ENCODE data around the gene PTPRN.
A peak's percentile ranks its signal among the peaks of the same experiment; 100 is the strongest.
"Not testable (repeated sequence)": the region's sequence is repeated elsewhere in the genome, so short reads cannot be mapped to it uniquely, and the experiment has no call there.

Gene PTPRN

GRCh38 chr2:219309278-219309677 lies at the start of gene PTPRN:
Gene PTPRN (minus strand): TSS chr2:219309401. CDS start chr2:219309332, 69 bp downstream.
- peak; percentile 56 to 60 for DNase-seq (ENCODE audit: low read depth in 2 of 2)

GRCh38 chr2:219358170-219359075 lies 49.2 kb upstream of the PTPRN start:
- DNase-seq (ENCODE audit: low read depth in 2 of 2), result no peak

- DNase-seq (ENCODE audit: low read depth in 2 of 2), result no peak
Observed at GRCh38 chr2:219356834-219357233, 47.6 kb upstream of the PTPRN start.

GRCh38 chr2:219354582-219354981 lies 45.4 kb upstream of the PTPRN start:
- no peak for DNase-seq (ENCODE audit: low read depth in 2 of 2)

GRCh38 chr2:219353129-219353528 lies 43.9 kb upstream of the PTPRN start:
- no peak for DNase-seq (ENCODE audit: low read depth in 2 of 2)

- peak; percentile 34 to 35 for DNase-seq (ENCODE audit: low read depth in 2 of 2)
Observed at GRCh38 chr2:219352448-219353023, 43.3 kb upstream of the PTPRN start.

GRCh38 chr2:219350710-219351221 lies 41.6 kb upstream of the PTPRN start:
- peak; percentile 85 for DNase-seq (ENCODE audit: low read depth in 2 of 2)

GRCh38 chr2:219350215-219350614 lies 41.0 kb upstream of the PTPRN start:
- no peak for DNase-seq (ENCODE audit: low read depth in 2 of 2)

GRCh38 chr2:219344751-219345430 lies 35.7 kb upstream of the PTPRN start:
- DNase-seq (ENCODE audit: low read depth in 2 of 2), result no peak

- DNase-seq (ENCODE audit: low read depth in 2 of 2), result no peak
Observed at GRCh38 chr2:219335373-219335786, 26.2 kb upstream of the PTPRN start.

GRCh38 chr2:219334076-219334475 lies 24.9 kb upstream of the PTPRN start:
- DNase-seq (ENCODE audit: low read depth in 2 of 2), result no peak

GRCh38 chr2:219332542-219332941 lies 23.3 kb upstream of the PTPRN start, which contains the start of gene RESP18:
Gene RESP18 (minus strand): TSS chr2:219332744.
- DNase-seq (ENCODE audit: low read depth in 2 of 2), result no peak

GRCh38 chr2:219331560-219332213 lies 22.5 kb upstream of the PTPRN start:
- no peak for DNase-seq (ENCODE audit: low read depth in 2 of 2)

GRCh38 chr2:219327719-219328118 lies 18.5 kb upstream of the PTPRN start:
- no peak for DNase-seq (ENCODE audit: low read depth in 2 of 2)

- no peak for DNase-seq (ENCODE audit: low read depth in 2 of 2)
Observed at GRCh38 chr2:219325657-219326315, 16.6 kb upstream of the PTPRN start.

GRCh38 chr2:219325136-219325535 lies 15.9 kb upstream of the PTPRN start:
- no peak for DNase-seq (ENCODE audit: low read depth in 2 of 2)

GRCh38 chr2:219323434-219323833 lies 14.2 kb upstream of the PTPRN start:
- DNase-seq (ENCODE audit: low read depth in 2 of 2), result no peak

GRCh38 chr2:219314804-219315468 lies 5.7 kb upstream of the PTPRN start:
- no peak for DNase-seq (ENCODE audit: low read depth in 2 of 2)

GRCh38 chr2:219312683-219313263 lies 3.6 kb upstream of the PTPRN start:
- not testable (repeated sequence) for DNase-seq (ENCODE audit: low read depth in 2 of 2)

Measured in fibroblast of skin of left biceps (primary cell).